WERI-Rb-1 (cell line): ENCODE results near the gene TIMMDC1.

Source experiments
- DNase-seq: peaks from one replicate; pipeline ENCODE4 v3.0.0-alpha.2; 2020
- H3K27ac ChIP-seq: fragments of 250-450 bp; sonication (Bioruptor Pico); 2 replicates; pipeline ENCODE4 v1.5.1; 2020; ENCODE audit warnings: mild to moderate bottlenecking, moderate library complexity
- H3K27me3 ChIP-seq: fragments of 250-450 bp; sonication (Bioruptor Pico); 2 replicates; pipeline ENCODE4 v1.5.1; 2021; ENCODE audit warnings: mild to moderate bottlenecking, low read depth, moderate library complexity; ENCODE audit not compliant: insufficient read depth, severe bottlenecking
- H3K36me3 ChIP-seq: fragments of 250-450 bp; sonication (Bioruptor Pico); 2 replicates; pipeline ENCODE4 v1.5.1; 2020; ENCODE audit warnings: mild to moderate bottlenecking, moderate library complexity
- H3K4me3 ChIP-seq: 2 replicates; pipeline ENCODE4 v1.5.1; 2011; ENCODE audit warnings: low read depth, mild to moderate bottlenecking, control low read depth, low read length
- H3K9me3 ChIP-seq: fragments of 250-450 bp; sonication (Bioruptor Pico); 2 replicates; pipeline ENCODE4 v1.5.1; 2021; ENCODE audit warnings: mild to moderate bottlenecking, moderate library complexity; ENCODE audit not compliant: severe bottlenecking
- CTCF ChIP-seq: IDR thresholded peaks from 2 replicates; pipeline ENCODE4 v1.5.1; 2011; ENCODE audit warnings: low read depth, mild to moderate bottlenecking, control low read depth, inconsistent platforms, low read length

Gene TIMMDC1

GRCh38 chr3:119500901-119501300 lies 2.6 kb downstream of the TIMMDC1 start:
- H3K4me3 ChIP-seq: no peak overlapping the region
- no peaks in the 10 kb centered on the region for H3K9me3 ChIP-seq
- DNase-seq: no peak
- TF ChIP-seq CTCF: no peak
- no peaks in the 10 kb centered on the region; the same call in 1 of the 2 replicates for H3K36me3 ChIP-seq
- H3K27me3 ChIP-seq: no peaks in the 10 kb centered on the region
- no peak overlapping the region for H3K27ac ChIP-seq

- H3K36me3 ChIP-seq: peaks cover 8% of the 10 kb centered on the region
- H3K4me3 ChIP-seq: no peak overlapping the region
- no peak for DNase-seq
Measured at GRCh38 chr3:119506631-119507030, 8.3 kb downstream of the TIMMDC1 start.

GRCh38 chr3:119507404-119507803 lies 9.1 kb downstream of the TIMMDC1 start:
- TF ChIP-seq CTCF: no peak
- Histone ChIP-seq H3K36me3 (peaks cover 8% of the 10 kb centered on the region), H3K27me3 (no peaks in the 10 kb centered on the region), H3K9me3 (no peaks in the 10 kb centered on the region), H3K27ac (no peak overlapping the region), H3K4me3 (no peak overlapping the region)
- no peak for DNase-seq

More at GRCh38 chr3:119506631-119507030, 8.3 kb downstream of the TIMMDC1 start:
- Histone ChIP-seq H3K27me3 (no peaks in the 10 kb centered on the region), H3K9me3 (no peaks in the 10 kb centered on the region), H3K27ac (no peak overlapping the region)
- TF ChIP-seq CTCF: no peak

GRCh38 chr3:119508172-119508845 lies 10.0 kb downstream of the TIMMDC1 start:
- Histone ChIP-seq H3K27me3 (no peaks in the 10 kb centered on the region), H3K27ac (no peak overlapping the region), H3K9me3 (no peaks in the 10 kb centered on the region), H3K36me3 (peaks cover 8% of the 10 kb centered on the region), H3K4me3 (no peak overlapping the region)
- no peak for TF ChIP-seq CTCF
- no peak for DNase-seq

- no peak overlapping the region for H3K4me3 ChIP-seq
- H3K27me3 ChIP-seq: no peaks in the 10 kb centered on the region
- no peak for DNase-seq
- H3K36me3 ChIP-seq: peaks cover 12% of the 10 kb centered on the region
- no peaks in the 10 kb centered on the region for H3K9me3 ChIP-seq
- H3K27ac ChIP-seq: no peak overlapping the region
- no peak for TF ChIP-seq CTCF
Measured at GRCh38 chr3:119510690-119511089, 12.3 kb downstream of the TIMMDC1 start.

GRCh38 chr3:119514637-119515036 lies 16.3 kb downstream of the TIMMDC1 start:
- Histone ChIP-seq H3K9me3 (no peaks in the 10 kb centered on the region), H3K36me3 (peaks cover 21% of the 10 kb centered on the region), H3K27me3 (no peaks in the 10 kb centered on the region), H3K4me3 (no peak overlapping the region), H3K27ac (no peak overlapping the region)
- DNase-seq: no peak
- no peak for TF ChIP-seq CTCF
